Liver (tissue), 9 donors: ENCODE data around the gene PLEKHA6. TPM values are rescaled to one million over a fixed set of nuclear protein-coding genes. Genes with fewer than 3 reads are reported as not detected.

Experiments used
- DNase-seq: peaks from one replicate; pipeline ENCODE4 v3.0.0-alpha.2; 2017; ENCODE audit warnings: low spot score
- H3K27ac ChIP-seq, 2 donors: one replicate each; pipeline ENCODE4 v1.7.0; 2013; ENCODE audit warnings: inconsistent platforms in 2 of 2, low read length in 2 of 2, control low read depth in 1 of 2, low read depth in 1 of 2, mild to moderate bottlenecking in 1 of 2
- H3K27me3 ChIP-seq, 4 donors: one replicate each; pipeline versions ENCODE4 v1.6.1 to v1.7.0; 2013; ENCODE audit warnings: low read length in 3 of 4, inconsistent platforms in 1 of 4, mild to moderate bottlenecking in 1 of 4, moderate library complexity in 1 of 4; ENCODE audit not compliant: control insufficient read depth in 4 of 4, insufficient read depth in 4 of 4
- H3K36me3 ChIP-seq, 4 donors: one replicate each; pipeline versions ENCODE4 v1.6.1 to v1.7.0; 2013; ENCODE audit warnings: low read length in 3 of 4, mild to moderate bottlenecking in 3 of 4, low read depth in 1 of 4, moderate library complexity in 1 of 4; ENCODE audit not compliant: control insufficient read depth in 4 of 4, insufficient read depth in 3 of 4
- H3K4me1 ChIP-seq, 4 donors: one replicate each; pipeline versions ENCODE4 v1.6.1 to v1.7.0; 2013; ENCODE audit warnings: low read length in 3 of 4, mild to moderate bottlenecking in 3 of 4, moderate library complexity in 1 of 4; ENCODE audit not compliant: control insufficient read depth in 4 of 4, insufficient read depth in 4 of 4
- H3K4me3 ChIP-seq, 3 donors: one replicate each; pipeline versions ENCODE4 v1.6.1 to v1.7.0; 2013; ENCODE audit warnings: low read length in 3 of 3, control low read depth in 1 of 3, low read depth in 1 of 3, mild to moderate bottlenecking in 1 of 3
- H3K9ac ChIP-seq, 2 donors: one replicate each; pipeline ENCODE4 v1.7.0; 2013; ENCODE audit warnings: low read length in 2 of 2, mild to moderate bottlenecking in 2 of 2, moderate library complexity in 2 of 2, control low read depth in 1 of 2, low read depth in 1 of 2
- H3K9me3 ChIP-seq, 4 donors: one replicate each; pipeline versions ENCODE4 v1.6.1 to v1.7.0; 2013; ENCODE audit warnings: low read length in 3 of 4; ENCODE audit not compliant: control insufficient read depth in 4 of 4
- EGR1 ChIP-seq, 2 donors: IDR thresholded peaks; 2 replicates each; pipeline ENCODE4 v1.6.1; 2016 to 2018; ENCODE audit warnings: antibody characterized with exemption in 2 of 2, low read depth in 2 of 2
- FOXA1 ChIP-seq: IDR thresholded peaks from 2 replicates; pipeline ENCODE4 v1.6.1; 2016; ENCODE audit warnings: antibody characterized with exemption
- FOXA2 ChIP-seq: IDR thresholded peaks from 2 replicates; pipeline ENCODE4 v1.6.1; 2016; ENCODE audit warnings: antibody characterized with exemption
- GABPA ChIP-seq, 2 donors: IDR thresholded peaks in 1 of 2; conservative IDR thresholded peaks in 1 of 2; 2 replicates each; pipeline ENCODE4 v1.6.1; 2016; ENCODE audit warnings: antibody characterized with exemption in 2 of 2, mild to moderate bottlenecking in 1 of 2, moderate library complexity in 1 of 2
- HNF4A ChIP-seq, 2 donors: conservative IDR thresholded peaks; 2 replicates each; pipeline ENCODE4 v1.6.1; 2016; ENCODE audit warnings: antibody characterized with exemption in 2 of 2, mild to moderate bottlenecking in 2 of 2
- HNF4G ChIP-seq: IDR thresholded peaks from 2 replicates; pipeline ENCODE4 v1.6.1; 2016; ENCODE audit warnings: antibody characterized with exemption
- JUND ChIP-seq, 2 donors: IDR thresholded peaks; 2 replicates each; pipeline ENCODE4 v1.6.1; 2016; ENCODE audit warnings: antibody characterized with exemption in 2 of 2
- MAX ChIP-seq: IDR thresholded peaks from 2 replicates; pipeline ENCODE4 v1.6.1; 2016; ENCODE audit warnings: antibody characterized with exemption
- NR2F2 ChIP-seq: IDR thresholded peaks from 2 replicates; pipeline ENCODE4 v1.6.1; 2016; ENCODE audit warnings: antibody characterized with exemption
- RAD21 ChIP-seq, 2 donors: IDR thresholded peaks; 2 replicates each; pipeline ENCODE4 v1.6.1; 2016; ENCODE audit warnings: antibody characterized with exemption in 2 of 2, mild to moderate bottlenecking in 2 of 2
- RXRA ChIP-seq, 2 donors: IDR thresholded peaks; 2 replicates each; pipeline ENCODE4 v1.6.1; 2017 to 2018; ENCODE audit warnings: antibody characterized with exemption in 2 of 2, mild to moderate bottlenecking in 1 of 2
- SP1 ChIP-seq: IDR thresholded peaks from 2 replicates; pipeline ENCODE4 v1.6.1; 2018; ENCODE audit warnings: antibody characterized with exemption, mild to moderate bottlenecking
- TAF1 ChIP-seq: conservative IDR thresholded peaks from 2 replicates; pipeline ENCODE4 v1.6.1; 2016; ENCODE audit warnings: antibody characterized with exemption, mild to moderate bottlenecking
- YY1 ChIP-seq: IDR thresholded peaks from 2 replicates; pipeline ENCODE4 v1.6.1; 2016; ENCODE audit warnings: antibody characterized with exemption, mild to moderate bottlenecking
- ZBTB33 ChIP-seq: IDR thresholded peaks from 2 replicates; pipeline ENCODE4 v1.6.1; 2016; ENCODE audit warnings: antibody characterized with exemption
- WGBS: extraction: QIAGEN DNeasy Blood & Tissue Kit; methylation state at CpG from one replicate; pipeline ENCODE4 v1.1.7; 2013; 5-methylcytosine and 5-hydroxymethylcytosine counted together
- polyA plus RNA-seq, 2 donors: library from polyadenylated mRNA; stranded (reverse) in 1 of 2; unstranded in 1 of 2; fragments of 200-250 nt in 1 of 2; fragments of >200 nt in 1 of 2; fragmentation: Nextera tagmentation in 1 of 2; extraction: Ambion mirVana in 1 of 2; gene quantifications; one replicate each; pipeline versions ENCODE4 v1.2.1 to v1.2.3, GENCODE V29; 2013 to 2015
- total RNA-seq, 2 donors: library from RNA; depleted of rRNA; stranded (reverse); fragments of >200 nt; gene quantifications; one replicate each; pipeline ENCODE4 v1.2.3, GENCODE V29; 2014
- TF ChIP-seq, protein P1 (sequence below): IDR thresholded peaks from 2 replicates; pipeline ENCODE4 v1.6.1; 2016; ENCODE audit warnings: antibody characterized with exemption, mild to moderate bottlenecking
- TF ChIP-seq, protein P2 (sequence below): fragments of 150-350 bp; IDR thresholded peaks from 2 replicates; pipeline ENCODE4 v1.5.1; 2017; ENCODE audit warnings: improper control_type of control experiment, low read depth, low read length; ENCODE audit not compliant: missing input control
- TF ChIP-seq, protein P3 (sequence below): IDR thresholded peaks from 2 replicates; pipeline ENCODE4 v1.6.1; 2016; ENCODE audit warnings: antibody characterized with exemption
- donor health status: healthy.
- donor health status: healthy.
- donor health status: healthy.
- donor health status: healthy.
- donor health status: healthy.

Gene PLEKHA6
- total and polyA plus RNA-seq, 4 donors = 5.3 to 12.8 (median 7.6) TPM

- 94% methylated on average over 4 of the region's 4 CpGs for WGBS
- no peak overlapping the region for H3K9ac ChIP-seq
- DNase-seq = no peak
- H3K4me1 ChIP-seq = peaks cover 5 to 20% (median 18%) of the 10 kb centered on the region in 4 donors
- no peaks in the 10 kb centered on the region for H3K27me3 ChIP-seq
- peaks cover 7 to 49% (median 37%) of the 10 kb centered on the region in 4 donors for H3K36me3 ChIP-seq
- H3K9me3 ChIP-seq = no peaks in the 10 kb centered on the region
- H3K4me3 ChIP-seq = no peak overlapping the region
- TF ChIP-seq HNF4G (no peak), SP1 (no peak), FOXA1 (no peak), HNF4A (conservative IDR thresholded peaks at IDR 0.05) (no peak), MAX (no peak)
- H3K27ac ChIP-seq = no peak overlapping the region
Observed at GRCh38 chr1:204402391-204402790, 42.7 kb upstream of the PLEKHA6 start.

- Histone ChIP-seq H3K27ac (no peak overlapping the region), H3K9me3 (no peaks in the 10 kb centered on the region), H3K36me3 (peaks cover 7 to 49% (median 37%) of the 10 kb centered on the region in 4 donors), H3K27me3 (no peaks in the 10 kb centered on the region), H3K9ac (no peak overlapping the region), H3K4me3 (no peak overlapping the region), H3K4me1 (peaks cover 5 to 18% (median 14%) of the 10 kb centered on the region in 4 donors)
- DNase-seq = no peak
- 96% methylated on average over 3 of the region's 3 CpGs for WGBS
- TF ChIP-seq HNF4A (conservative IDR thresholded peaks at IDR 0.05) (no peak), RAD21 (IDR thresholded peaks at IDR 0.05) (no peak), GABPA (IDR thresholded peaks at IDR 0.05 in 1 of 2, conservative IDR thresholded peaks at IDR 0.05 in 1 of 2) (no peak), SP1 (no peak), MAX (no peak), HNF4G (no peak), EGR1 (IDR thresholded peaks at IDR 0.05; ENCODE audit: low read depth in 2 of 2) (no peak), NR2F2 (no peak), FOXA1 (no peak), ZBTB33 (no peak), JUND (IDR thresholded peaks at IDR 0.05) (no peak), RXRA (IDR thresholded peaks at IDR 0.05) (no peak), YY1 (no peak), TAF1 (no peak), FOXA2 (no peak)
- TF ChIP-seq, protein P1, sequence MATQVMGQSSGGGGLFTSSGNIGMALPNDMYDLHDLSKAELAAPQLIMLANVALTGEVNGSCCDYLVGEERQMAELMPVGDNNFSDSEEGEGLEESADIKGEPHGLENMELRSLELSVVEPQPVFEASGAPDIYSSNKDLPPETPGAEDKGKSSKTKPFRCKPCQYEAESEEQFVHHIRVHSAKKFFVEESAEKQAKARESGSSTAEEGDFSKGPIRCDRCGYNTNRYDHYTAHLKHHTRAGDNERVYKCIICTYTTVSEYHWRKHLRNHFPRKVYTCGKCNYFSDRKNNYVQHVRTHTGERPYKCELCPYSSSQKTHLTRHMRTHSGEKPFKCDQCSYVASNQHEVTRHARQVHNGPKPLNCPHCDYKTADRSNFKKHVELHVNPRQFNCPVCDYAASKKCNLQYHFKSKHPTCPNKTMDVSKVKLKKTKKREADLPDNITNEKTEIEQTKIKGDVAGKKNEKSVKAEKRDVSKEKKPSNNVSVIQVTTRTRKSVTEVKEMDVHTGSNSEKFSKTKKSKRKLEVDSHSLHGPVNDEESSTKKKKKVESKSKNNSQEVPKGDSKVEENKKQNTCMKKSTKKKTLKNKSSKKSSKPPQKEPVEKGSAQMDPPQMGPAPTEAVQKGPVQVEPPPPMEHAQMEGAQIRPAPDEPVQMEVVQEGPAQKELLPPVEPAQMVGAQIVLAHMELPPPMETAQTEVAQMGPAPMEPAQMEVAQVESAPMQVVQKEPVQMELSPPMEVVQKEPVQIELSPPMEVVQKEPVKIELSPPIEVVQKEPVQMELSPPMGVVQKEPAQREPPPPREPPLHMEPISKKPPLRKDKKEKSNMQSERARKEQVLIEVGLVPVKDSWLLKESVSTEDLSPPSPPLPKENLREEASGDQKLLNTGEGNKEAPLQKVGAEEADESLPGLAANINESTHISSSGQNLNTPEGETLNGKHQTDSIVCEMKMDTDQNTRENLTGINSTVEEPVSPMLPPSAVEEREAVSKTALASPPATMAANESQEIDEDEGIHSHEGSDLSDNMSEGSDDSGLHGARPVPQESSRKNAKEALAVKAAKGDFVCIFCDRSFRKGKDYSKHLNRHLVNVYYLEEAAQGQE = no peak
- TF ChIP-seq, protein P2, sequence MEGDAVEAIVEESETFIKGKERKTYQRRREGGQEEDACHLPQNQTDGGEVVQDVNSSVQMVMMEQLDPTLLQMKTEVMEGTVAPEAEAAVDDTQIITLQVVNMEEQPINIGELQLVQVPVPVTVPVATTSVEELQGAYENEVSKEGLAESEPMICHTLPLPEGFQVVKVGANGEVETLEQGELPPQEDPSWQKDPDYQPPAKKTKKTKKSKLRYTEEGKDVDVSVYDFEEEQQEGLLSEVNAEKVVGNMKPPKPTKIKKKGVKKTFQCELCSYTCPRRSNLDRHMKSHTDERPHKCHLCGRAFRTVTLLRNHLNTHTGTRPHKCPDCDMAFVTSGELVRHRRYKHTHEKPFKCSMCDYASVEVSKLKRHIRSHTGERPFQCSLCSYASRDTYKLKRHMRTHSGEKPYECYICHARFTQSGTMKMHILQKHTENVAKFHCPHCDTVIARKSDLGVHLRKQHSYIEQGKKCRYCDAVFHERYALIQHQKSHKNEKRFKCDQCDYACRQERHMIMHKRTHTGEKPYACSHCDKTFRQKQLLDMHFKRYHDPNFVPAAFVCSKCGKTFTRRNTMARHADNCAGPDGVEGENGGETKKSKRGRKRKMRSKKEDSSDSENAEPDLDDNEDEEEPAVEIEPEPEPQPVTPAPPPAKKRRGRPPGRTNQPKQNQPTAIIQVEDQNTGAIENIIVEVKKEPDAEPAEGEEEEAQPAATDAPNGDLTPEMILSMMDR = no peak
- TF ChIP-seq, protein P3, sequence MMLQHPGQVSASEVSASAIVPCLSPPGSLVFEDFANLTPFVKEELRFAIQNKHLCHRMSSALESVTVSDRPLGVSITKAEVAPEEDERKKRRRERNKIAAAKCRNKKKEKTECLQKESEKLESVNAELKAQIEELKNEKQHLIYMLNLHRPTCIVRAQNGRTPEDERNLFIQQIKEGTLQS = no peak
Observed at GRCh38 chr1:204401730-204402129, 42.0 kb upstream of the PLEKHA6 start.
